OCI-LY1 (cell line): ENCODE data around the gene FETUB.

Experiments
- H2AFZ ChIP-seq: fragments of 200-600 bp; sonication (generic), shearing (Covaris generic); 2 replicates; pipeline ENCODE4 v1.6.0; 2014; ENCODE audit warnings: antibody characterized with exemption, mild to moderate bottlenecking, low read length
- H3F3A ChIP-seq: fragments of 200-600 bp; sonication (generic), shearing (Covaris generic); 2 replicates; pipeline ENCODE4 v1.6.0; 2014; ENCODE audit warnings: mild to moderate bottlenecking, antibody characterized with exemption, low read length, moderate library complexity; ENCODE audit not compliant: insufficient read depth
- H3K27ac ChIP-seq: fragments of 200-600 bp; sonication (generic); 2 replicates; pipeline ENCODE4 v1.5.1; 2014; ENCODE audit warnings: low read length, mixed run types, mild to moderate bottlenecking, low read depth; ENCODE audit not compliant: poor library complexity, severe bottlenecking
- H3K27me3 ChIP-seq: fragments of 200-600 bp; sonication (generic); 2 replicates; pipeline ENCODE4 v1.6.0; 2014; ENCODE audit warnings: antibody characterized with exemption, mild to moderate bottlenecking, low read length, moderate library complexity; ENCODE audit not compliant: insufficient read depth
- H3K36me3 ChIP-seq: fragments of 200-600 bp; sonication (generic); 2 replicates; pipeline ENCODE4 v1.6.1; 2014; ENCODE audit warnings: mild to moderate bottlenecking, antibody characterized with exemption, low read length, moderate library complexity, mixed read lengths; ENCODE audit not compliant: insufficient read depth
- H3K4me1 ChIP-seq: fragments of 200-600 bp; sonication (generic); 2 replicates; pipeline ENCODE4 v1.5.1; 2014; ENCODE audit warnings: mild to moderate bottlenecking, low read length, moderate library complexity; ENCODE audit not compliant: insufficient read depth, severe bottlenecking
- H3K4me2 ChIP-seq: fragments of 200-600 bp; sonication (generic), shearing (Covaris generic); 2 replicates; pipeline ENCODE4 v1.6.1; 2014; ENCODE audit warnings: low read length
- H3K4me3 ChIP-seq: fragments of 200-600 bp; sonication (generic); 2 replicates; pipeline ENCODE4 v1.5.1; 2014; ENCODE audit warnings: low read length, low read depth, mild to moderate bottlenecking, mixed read lengths; ENCODE audit not compliant: poor library complexity, severe bottlenecking
- H3K79me2 ChIP-seq: fragments of 200-600 bp; shearing (Covaris generic); 2 replicates; pipeline ENCODE4 v1.6.1; 2016; ENCODE audit warnings: mixed run types, low read length, mixed read lengths; ENCODE audit not compliant: insufficient read depth
- H3K9ac ChIP-seq: fragments of 200-600 bp; sonication (generic), shearing (Covaris generic); 2 replicates; pipeline ENCODE4 v1.6.1; 2014; ENCODE audit warnings: mild to moderate bottlenecking, low read length, mixed read lengths
- H3K9me2 ChIP-seq: fragments of 200-600 bp; sonication (generic), shearing (Covaris generic); 2 replicates; pipeline ENCODE4 v1.6.1; 2014; ENCODE audit warnings: low read depth, mild to moderate bottlenecking, low read length, mixed read lengths
- H3K9me3 ChIP-seq: fragments of 200-600 bp; shearing (Covaris generic); 2 replicates; pipeline ENCODE4 v1.6.1; 2014; ENCODE audit warnings: low read length, mixed read lengths
- H4K20me1 ChIP-seq: fragments of 200-600 bp; sonication (generic), shearing (Covaris generic); 2 replicates; pipeline ENCODE4 v1.6.0; 2016; ENCODE audit warnings: mild to moderate bottlenecking, low read length; ENCODE audit not compliant: insufficient read depth
- EZH2 ChIP-seq: fragments of 200-600 bp; sonication (generic), shearing (Covaris generic); IDR thresholded peaks from 2 replicates; pipeline ENCODE4 v1.8.0; 2017; ENCODE audit warnings: borderline replicate concordance, mixed run types, mild to moderate bottlenecking, antibody characterized with exemption, low read length, moderate library complexity, mixed read lengths
- TF ChIP-seq, protein P1 (sequence below): fragments of 200-600 bp; sonication (generic), shearing (Covaris generic); IDR thresholded peaks from 2 replicates; pipeline ENCODE4 v1.5.1; 2017; ENCODE audit warnings: mild to moderate bottlenecking, antibody characterized with exemption, low read length, moderate library complexity, mixed read lengths

The FETUB gene

DNA sequence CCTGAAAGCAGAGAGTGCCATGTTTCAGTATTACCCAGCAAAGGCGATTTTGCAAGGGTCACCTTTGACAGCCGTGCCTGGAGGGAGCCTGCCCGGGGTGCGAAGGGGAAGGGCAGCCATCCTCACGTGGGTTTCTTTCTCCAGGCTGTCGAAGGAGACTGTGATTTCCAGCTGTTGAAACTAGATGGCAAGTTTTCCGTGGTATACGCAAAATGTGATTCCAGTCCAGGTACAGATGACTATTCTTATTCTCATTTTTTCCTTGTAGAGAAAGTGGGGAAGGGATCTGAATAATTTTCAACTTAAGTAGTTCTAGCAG is 23.9 kb upstream of the FETUB start:
- Histone ChIP-seq H3K27me3 (0 out of 2 replicates have a peak, but pooled peaks cover 5% of the 10 kb centered on the region), H3K36me3 (no peaks in the 10 kb centered on the region), H3K9ac (no peak overlapping the region), H3K4me1 (peaks cover 27% of the 10 kb centered on the region), H3F3A (no peaks in the 10 kb centered on the region), H3K9me3 (no peaks in the 10 kb centered on the region), H3K27ac (no peak overlapping the region), H3K4me3 (no peak overlapping the region), H3K79me2 (no peaks in the 10 kb centered on the region), H4K20me1 (no peaks in the 10 kb centered on the region), H2AFZ (no peak overlapping the region), H3K4me2 (no peak overlapping the region), H3K9me2 (no peaks in the 10 kb centered on the region)
- TF ChIP-seq, protein P1, sequence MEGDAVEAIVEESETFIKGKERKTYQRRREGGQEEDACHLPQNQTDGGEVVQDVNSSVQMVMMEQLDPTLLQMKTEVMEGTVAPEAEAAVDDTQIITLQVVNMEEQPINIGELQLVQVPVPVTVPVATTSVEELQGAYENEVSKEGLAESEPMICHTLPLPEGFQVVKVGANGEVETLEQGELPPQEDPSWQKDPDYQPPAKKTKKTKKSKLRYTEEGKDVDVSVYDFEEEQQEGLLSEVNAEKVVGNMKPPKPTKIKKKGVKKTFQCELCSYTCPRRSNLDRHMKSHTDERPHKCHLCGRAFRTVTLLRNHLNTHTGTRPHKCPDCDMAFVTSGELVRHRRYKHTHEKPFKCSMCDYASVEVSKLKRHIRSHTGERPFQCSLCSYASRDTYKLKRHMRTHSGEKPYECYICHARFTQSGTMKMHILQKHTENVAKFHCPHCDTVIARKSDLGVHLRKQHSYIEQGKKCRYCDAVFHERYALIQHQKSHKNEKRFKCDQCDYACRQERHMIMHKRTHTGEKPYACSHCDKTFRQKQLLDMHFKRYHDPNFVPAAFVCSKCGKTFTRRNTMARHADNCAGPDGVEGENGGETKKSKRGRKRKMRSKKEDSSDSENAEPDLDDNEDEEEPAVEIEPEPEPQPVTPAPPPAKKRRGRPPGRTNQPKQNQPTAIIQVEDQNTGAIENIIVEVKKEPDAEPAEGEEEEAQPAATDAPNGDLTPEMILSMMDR = no peak
- no peak for TF ChIP-seq EZH2

DNA sequence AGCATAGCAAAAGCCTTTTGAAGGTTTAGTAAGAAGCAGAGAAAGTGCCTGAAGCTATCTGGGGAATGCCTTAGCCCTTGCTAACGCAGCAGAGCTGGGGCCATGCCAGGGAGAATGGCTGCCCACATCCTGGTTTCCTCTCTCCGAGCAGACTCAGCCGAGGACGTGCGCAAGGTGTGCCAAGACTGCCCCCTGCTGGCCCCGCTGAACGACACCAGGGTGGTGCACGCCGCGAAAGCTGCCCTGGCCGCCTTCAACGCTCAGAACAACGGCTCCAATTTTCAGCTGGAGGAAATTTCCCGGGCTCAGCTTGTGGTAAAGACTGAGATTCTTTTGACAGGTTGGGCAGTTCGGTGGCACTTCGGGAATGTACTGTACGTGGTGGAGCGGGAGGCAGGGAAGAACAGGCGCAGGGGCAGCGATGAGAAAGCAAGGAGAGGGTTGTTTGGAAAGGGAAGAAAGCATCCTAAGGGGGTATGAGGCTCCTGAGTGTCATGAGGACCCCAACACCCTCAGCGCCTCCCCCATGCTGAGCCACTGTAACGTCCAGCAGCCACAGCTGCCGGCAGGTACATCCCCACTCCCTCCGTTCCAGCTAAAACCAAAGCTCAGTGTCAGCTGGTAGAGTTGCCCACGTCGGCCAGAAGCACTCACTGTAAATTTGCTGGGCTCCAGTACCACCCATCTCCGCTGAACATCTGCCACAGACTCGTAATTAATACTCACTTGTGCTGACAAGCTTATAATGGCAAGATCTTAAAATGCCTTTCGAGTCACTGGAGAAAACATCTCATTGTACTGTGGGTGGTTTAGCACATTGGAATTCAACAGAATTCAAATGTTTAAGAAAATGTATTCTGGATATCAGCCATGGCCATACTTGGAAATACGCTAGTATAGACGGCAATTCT is 22.9 kb upstream of the FETUB start:
- H3K4me3 ChIP-seq = peak overlapping the region; percentile 22
- H4K20me1 ChIP-seq = no peaks in the 10 kb centered on the region
- peak overlapping the region; percentile 71 for H2AFZ ChIP-seq

DNA sequence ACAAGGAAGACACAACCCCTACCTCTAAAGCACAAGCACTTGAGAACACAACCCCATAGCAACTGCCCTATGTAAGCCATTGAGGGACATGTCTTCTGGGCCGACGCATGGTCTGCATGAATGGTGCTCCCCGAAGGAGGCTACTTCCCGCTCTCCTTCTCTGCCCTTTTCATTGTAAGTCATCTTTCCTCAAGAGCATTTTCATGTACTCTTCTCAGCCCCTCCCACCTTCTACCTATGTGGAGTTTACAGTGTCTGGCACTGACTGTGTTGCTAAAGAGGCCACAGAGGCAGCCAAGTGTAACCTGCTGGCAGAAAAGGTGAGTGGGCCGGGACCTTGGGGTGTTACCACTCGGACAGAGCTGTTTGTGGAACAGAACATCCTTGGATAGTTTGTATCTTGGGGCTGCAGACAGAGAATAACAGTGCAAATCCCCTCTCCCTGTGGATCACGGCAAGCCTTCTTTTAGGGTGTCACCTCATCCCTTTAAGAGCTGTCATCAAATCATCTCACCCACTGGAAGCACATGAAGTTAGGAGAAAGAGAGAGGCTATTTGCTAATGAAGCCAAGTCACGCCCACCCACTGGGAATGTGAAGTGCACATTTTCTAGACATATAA is 21.8 kb upstream of the FETUB start:
- no peaks in the 10 kb centered on the region for H3K9me2 ChIP-seq
- no peak overlapping the region for H3K4me3 ChIP-seq
- H3K79me2 ChIP-seq = no peaks in the 10 kb centered on the region
- no peaks in the 10 kb centered on the region for H3K9me3 ChIP-seq
- no peaks in the 10 kb centered on the region for H3K36me3 ChIP-seq
- no peak overlapping the region for H3K27ac ChIP-seq
- peaks cover 27% of the 10 kb centered on the region for H3K4me1 ChIP-seq
- no peaks in the 10 kb centered on the region for H3F3A ChIP-seq
- H3K9ac ChIP-seq = no peak overlapping the region
- H4K20me1 ChIP-seq = no peaks in the 10 kb centered on the region
- H3K4me2 ChIP-seq = no peak overlapping the region
- H2AFZ ChIP-seq = no peak overlapping the region
- no peak for TF ChIP-seq EZH2
- TF ChIP-seq, protein P1 = no peak
- no peaks in the 10 kb centered on the region for H3K27me3 ChIP-seq

More for the DNA sequence above, 22.9 kb upstream of the FETUB start:
- H3K4me1 ChIP-seq = peaks cover 27% of the 10 kb centered on the region
- H3K9me3 ChIP-seq = no peaks in the 10 kb centered on the region
- H3K4me2 ChIP-seq = peak overlapping the region; percentile 64
- TF ChIP-seq EZH2 = no peak
- TF ChIP-seq, protein P1 = peak; percentile 100
- H3K36me3 ChIP-seq = no peaks in the 10 kb centered on the region
- 0 out of 2 replicates have a peak, but pooled peaks cover 5% of the 10 kb centered on the region for H3K27me3 ChIP-seq
- no peaks in the 10 kb centered on the region for H3K9me2 ChIP-seq
- no peaks in the 10 kb centered on the region for H3F3A ChIP-seq
- H3K79me2 ChIP-seq = no peaks in the 10 kb centered on the region
- H3K27ac ChIP-seq = no peak overlapping the region
- H3K9ac ChIP-seq = peak overlapping the region; percentile 18; the same call in 1 of the 2 replicates
